ENCODE results near the gene LRP6. TPM values are rescaled to one million over a fixed set of nuclear protein-coding genes. Genes with fewer than 3 reads are reported as not detected.

Gene LRP6
- total RNA-seq, 1 donor from 2014 or later = 15.2 TPM

- no peak for DNase-seq (ENCODE audit: low read depth)
These were observed 3.4 kb upstream of the LRP6 start for GRCh38 chr12:12270226-12270625.

GRCh38 chr12:12267742-12268200, 927 bp upstream of the LRP6 start:
- Histone ChIP-seq H3K27me3 (ENCODE audit: control insufficient read depth, insufficient read depth, low read length) (no peaks in the 10 kb centered on the region), H3K36me3 (ENCODE audit: control insufficient read depth, insufficient read depth, low read length) (no peaks in the 10 kb centered on the region), H3K4me3 (ENCODE audit: low read depth, low read length) (peak overlapping the region; percentile 69)
- no peak for DNase-seq (ENCODE audit: low read depth)
- TF ChIP-seq CTCF (IDR thresholded peaks at IDR 0.05; ENCODE audit: insufficient read depth, low read length, poor library complexity, severe bottlenecking) = no peak

More at GRCh38 chr12:12270226-12270625, 3.4 kb upstream of the LRP6 start:
- no peak overlapping the region for H3K4me3 ChIP-seq (ENCODE audit: low read depth, low read length)
- TF ChIP-seq CTCF (IDR thresholded peaks at IDR 0.05; ENCODE audit: insufficient read depth, low read length, poor library complexity, severe bottlenecking) = no peak
- no peaks in the 10 kb centered on the region for H3K36me3 ChIP-seq (ENCODE audit: control insufficient read depth, insufficient read depth, low read length)
- no peaks in the 10 kb centered on the region for H3K27me3 ChIP-seq (ENCODE audit: control insufficient read depth, insufficient read depth, low read length)

GRCh38 chr12:12266389-12266872, 413 bp downstream of the LRP6 start:
- Histone ChIP-seq H3K36me3 (ENCODE audit: control insufficient read depth, insufficient read depth, low read length) (no peaks in the 10 kb centered on the region), H3K4me3 (ENCODE audit: low read depth, low read length) (peak overlapping the region; percentile 69), H3K27me3 (ENCODE audit: control insufficient read depth, insufficient read depth, low read length) (no peaks in the 10 kb centered on the region)
- no peak for DNase-seq (ENCODE audit: low read depth)
- no peak for TF ChIP-seq CTCF (IDR thresholded peaks at IDR 0.05; ENCODE audit: insufficient read depth, low read length, poor library complexity, severe bottlenecking)

GRCh38 chr12:12265571-12266388, 1.1 kb downstream of the LRP6 start:
- DNase-seq (ENCODE audit: low read depth) = no peak
- no peak for TF ChIP-seq CTCF (IDR thresholded peaks at IDR 0.05; ENCODE audit: insufficient read depth, low read length, poor library complexity, severe bottlenecking)
- Histone ChIP-seq H3K27me3 (ENCODE audit: control insufficient read depth, insufficient read depth, low read length) (no peaks in the 10 kb centered on the region), H3K36me3 (ENCODE audit: control insufficient read depth, insufficient read depth, low read length) (no peaks in the 10 kb centered on the region), H3K4me3 (ENCODE audit: low read depth, low read length) (peak overlapping the region; percentile 69)

- Histone ChIP-seq H3K27me3 (ENCODE audit: control insufficient read depth, insufficient read depth, low read length) (no peaks in the 10 kb centered on the region), H3K36me3 (ENCODE audit: control insufficient read depth, insufficient read depth, low read length) (no peaks in the 10 kb centered on the region), H3K4me3 (ENCODE audit: low read depth, low read length) (peak overlapping the region; percentile 69)
- DNase-seq (ENCODE audit: low read depth) = no peak
- TF ChIP-seq CTCF (IDR thresholded peaks at IDR 0.05; ENCODE audit: insufficient read depth, low read length, poor library complexity, severe bottlenecking) = no peak
These were observed 1.8 kb downstream of the LRP6 start for GRCh38 chr12:12265035-12265434.
